Mesendoderm (in vitro differentiated cells): ENCODE measurements around the gene FGF7.
A peak's percentile ranks its signal among the peaks of the same experiment; 100 is the strongest.

Source experiments
- DNase-seq: peaks from one replicate; pipeline ENCODE4 v3.0.0; 2013
- H2AK5ac ChIP-seq: 2 replicates; pipeline ENCODE4 v1.6.1; 2013; ENCODE audit warnings: low read length, inconsistent platforms
- H2BK120ac ChIP-seq: 2 replicates; pipeline ENCODE4 v1.6.1; 2013; ENCODE audit warnings: low read depth, mild to moderate bottlenecking, low read length, moderate library complexity, mixed read lengths
- H2BK15ac ChIP-seq: replicated peaks from 2 replicates; pipeline ENCODE4 v1.6.1; 2013; ENCODE audit warnings: low read depth, mild to moderate bottlenecking, moderate library complexity
- H2BK5ac ChIP-seq: 2 replicates; pipeline ENCODE4 v1.6.1; 2013; ENCODE audit warnings: low read length, inconsistent platforms
- H3K18ac ChIP-seq: 2 replicates; pipeline ENCODE4 v1.6.1; 2013; ENCODE audit warnings: mild to moderate bottlenecking, low read length, mixed read lengths
- H3K23ac ChIP-seq: one replicate; pipeline ENCODE4 v1.6.1; 2013; ENCODE audit warnings: low read length
- H3K27ac ChIP-seq: 2 replicates; pipeline ENCODE4 v1.5.1; 2013; ENCODE audit warnings: low read depth, mild to moderate bottlenecking, inconsistent platforms, low read length, moderate library complexity
- H3K27me3 ChIP-seq: 2 replicates; pipeline ENCODE4 v1.6.1; 2013; ENCODE audit warnings: low read length, control low read depth, mild to moderate bottlenecking, inconsistent platforms; ENCODE audit not compliant: insufficient read depth, poor library complexity
- H3K36me3 ChIP-seq: 2 replicates; pipeline ENCODE4 v1.6.1; 2013; ENCODE audit warnings: low read length, inconsistent platforms; ENCODE audit not compliant: control insufficient read depth, insufficient read depth
- H3K4ac ChIP-seq: one replicate; pipeline ENCODE4 v1.6.1; 2013; ENCODE audit warnings: low read depth, mild to moderate bottlenecking, low read length, moderate library complexity
- H3K4me1 ChIP-seq: 2 replicates; pipeline ENCODE4 v1.6.1; 2013; ENCODE audit warnings: low read depth, low read length, inconsistent platforms; ENCODE audit not compliant: control insufficient read depth
- H3K4me2 ChIP-seq: 2 replicates; pipeline ENCODE4 v1.6.1; 2013; ENCODE audit warnings: low read length
- H3K4me3 ChIP-seq: 2 replicates; pipeline ENCODE4 v1.5.1; 2013; ENCODE audit warnings: mild to moderate bottlenecking, low read length
- H3K56ac ChIP-seq: one replicate; pipeline ENCODE4 v1.6.1; 2013; ENCODE audit warnings: low read length
- H3K79me1 ChIP-seq: 2 replicates; pipeline ENCODE4 v1.6.1; 2013; ENCODE audit warnings: low read length, inconsistent platforms
- H3K79me2 ChIP-seq: 2 replicates; pipeline ENCODE4 v1.6.1; 2013; ENCODE audit warnings: mild to moderate bottlenecking, low read length; ENCODE audit not compliant: control insufficient read depth, insufficient read depth
- H3K9ac ChIP-seq: 2 replicates; pipeline ENCODE4 v1.6.1; 2013; ENCODE audit warnings: low read length, inconsistent platforms
- H4K5ac ChIP-seq: one replicate; pipeline ENCODE4 v1.6.1; 2013; ENCODE audit warnings: low read length
- H4K8ac ChIP-seq: one replicate; pipeline ENCODE4 v1.6.1; 2013; ENCODE audit warnings: low read depth, mild to moderate bottlenecking, control low read depth, low read length, moderate library complexity
- WGBS: extraction: QIAGEN DNeasy Blood & Tissue Kit; methylation state at CpG from one replicate; pipeline ENCODE4 v1.1.7; 2013; ENCODE audit warnings: low lambda C conversion rate, missing lambda C conversion rate; ENCODE audit not compliant: insufficient coverage; ENCODE audit errors: extremely low coverage; 5-methylcytosine and 5-hydroxymethylcytosine counted together

FGF7 gene

GRCh38 chr15:49430046-49430445, 7.0 kb downstream of the FGF7 start:
- H4K5ac ChIP-seq, result no peak overlapping the region
- H2AK5ac ChIP-seq, result no peak overlapping the region
- H3K4me2 ChIP-seq, result no peak overlapping the region
- no peak overlapping the region for H3K4ac ChIP-seq
- no peak overlapping the region for H2BK120ac ChIP-seq
- no peak overlapping the region for H2BK15ac ChIP-seq
- no peaks in the 10 kb centered on the region for H3K36me3 ChIP-seq
- H3K79me2 ChIP-seq, result no peaks in the 10 kb centered on the region
- H3K27ac ChIP-seq, result no peak overlapping the region
- no peak overlapping the region for H2BK5ac ChIP-seq
- no peak overlapping the region for H4K8ac ChIP-seq
- H3K4me1 ChIP-seq, result no peaks in the 10 kb centered on the region
- H3K4me3 ChIP-seq, result no peak overlapping the region
- no CpG with 5 or more reads among the region's 1 CpG for WGBS
- H3K79me1 ChIP-seq, result no peaks in the 10 kb centered on the region
- H3K23ac ChIP-seq, result no peak overlapping the region
- H3K18ac ChIP-seq, result no peak overlapping the region
- H3K27me3 ChIP-seq, result no peaks in the 10 kb centered on the region
- no peak for DNase-seq
- H3K9ac ChIP-seq, result no peak overlapping the region
- H3K56ac ChIP-seq, result no peak overlapping the region

DNA sequence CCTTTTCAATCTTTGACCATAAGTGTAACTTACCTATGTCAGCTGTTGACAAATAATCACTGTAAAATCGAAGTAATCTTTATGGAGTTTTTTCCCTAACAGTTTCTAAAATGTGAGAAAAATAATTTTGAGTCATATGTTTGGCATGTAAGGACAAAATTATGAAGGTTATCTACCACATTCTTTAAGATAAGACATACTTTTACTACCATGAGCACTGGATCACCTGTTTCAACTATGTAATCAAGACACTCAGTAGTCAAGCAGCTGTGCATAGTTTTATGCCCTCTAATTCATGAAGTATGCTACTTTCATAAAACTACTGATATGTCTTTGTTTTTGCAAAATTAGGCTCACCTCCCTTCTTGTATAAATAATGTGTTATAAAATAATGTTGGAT, 12.1 kb downstream of the FGF7 start:
- no peaks in the 10 kb centered on the region for H3K36me3 ChIP-seq

GRCh38 chr15:49436751-49437150, 13.7 kb downstream of the FGF7 start:
- no peak overlapping the region for H4K5ac ChIP-seq
- H3K4ac ChIP-seq, result no peak overlapping the region
- H4K8ac ChIP-seq, result no peak overlapping the region
- H2BK120ac ChIP-seq, result no peak overlapping the region
- H3K4me3 ChIP-seq, result no peak overlapping the region
- no peak for DNase-seq
- no peaks in the 10 kb centered on the region for H3K79me1 ChIP-seq
- no peaks in the 10 kb centered on the region for H3K79me2 ChIP-seq
- H2BK5ac ChIP-seq, result no peak overlapping the region
- no peaks in the 10 kb centered on the region for H3K27me3 ChIP-seq
- no peaks in the 10 kb centered on the region for H3K4me1 ChIP-seq
- H2BK15ac ChIP-seq, result no peak overlapping the region
- H3K9ac ChIP-seq, result no peak overlapping the region
- no CpG with 5 or more reads among the region's 2 CpGs for WGBS
- H3K27ac ChIP-seq, result no peak overlapping the region
- H3K18ac ChIP-seq, result no peak overlapping the region
- H3K36me3 ChIP-seq, result no peaks in the 10 kb centered on the region
- no peak overlapping the region for H3K56ac ChIP-seq
- no peak overlapping the region for H3K4me2 ChIP-seq
- H2AK5ac ChIP-seq, result no peak overlapping the region
- H3K23ac ChIP-seq, result no peak overlapping the region

More for the DNA sequence above, 12.1 kb downstream of the FGF7 start:
- H4K8ac ChIP-seq, result no peak overlapping the region
- H3K4me3 ChIP-seq, result no peak overlapping the region
- no peak overlapping the region for H2BK15ac ChIP-seq
- H3K23ac ChIP-seq, result no peak overlapping the region
- no peaks in the 10 kb centered on the region for H3K27me3 ChIP-seq
- H2AK5ac ChIP-seq, result no peak overlapping the region
- H3K4me2 ChIP-seq, result no peak overlapping the region
- H2BK120ac ChIP-seq, result no peak overlapping the region
- H3K79me1 ChIP-seq, result no peaks in the 10 kb centered on the region
- no peak overlapping the region for H3K9ac ChIP-seq
- no peak overlapping the region for H3K27ac ChIP-seq
- H3K18ac ChIP-seq, result no peak overlapping the region
- H3K4me1 ChIP-seq, result no peaks in the 10 kb centered on the region
- H3K4ac ChIP-seq, result no peak overlapping the region
- DNase-seq, result no peak
- no peak overlapping the region for H2BK5ac ChIP-seq
- WGBS, result no CpG with 5 or more reads among the region's 1 CpG
- no peak overlapping the region for H4K5ac ChIP-seq
- no peak overlapping the region for H3K56ac ChIP-seq
- H3K79me2 ChIP-seq, result no peaks in the 10 kb centered on the region

DNA sequence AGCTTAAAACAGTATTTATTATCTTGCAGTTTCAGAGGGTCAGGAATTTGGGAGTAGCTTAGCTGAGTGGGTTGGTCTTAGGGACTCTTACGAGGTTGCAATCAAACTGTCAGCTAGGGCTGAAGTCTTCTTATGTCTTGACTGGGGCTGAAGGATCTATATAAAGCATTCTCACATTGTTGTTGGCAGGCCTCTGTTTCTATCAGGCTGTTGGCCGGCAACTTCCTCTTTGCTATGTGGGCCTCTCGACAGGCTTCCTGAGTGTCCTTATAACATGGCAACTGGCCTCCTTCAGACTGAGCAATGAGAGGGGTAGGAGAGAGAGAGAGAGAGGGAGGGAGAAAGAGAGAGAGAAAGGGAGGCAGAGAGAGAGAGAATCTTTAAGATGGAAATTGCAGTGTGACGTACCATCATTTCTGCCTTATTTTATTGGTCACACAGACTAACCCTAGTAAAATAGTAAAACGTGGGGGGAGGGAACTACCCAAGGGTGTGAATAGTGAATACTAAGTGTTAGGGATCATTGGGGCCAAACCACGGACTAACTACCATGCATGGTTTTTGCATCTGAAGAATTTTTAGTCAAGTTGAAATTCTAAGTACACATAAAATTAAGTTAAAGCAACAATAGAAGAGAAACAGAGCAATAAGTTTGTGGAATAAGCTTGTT, 16.1 kb downstream of the FGF7 start:
- Histone ChIP-seq H4K5ac (peak overlapping the region; percentile 50), H3K9ac (no peak overlapping the region), H3K4ac (no peak overlapping the region), H3K27ac (no peak overlapping the region), H3K36me3 (no peaks in the 10 kb centered on the region), H3K79me2 (no peaks in the 10 kb centered on the region), H3K27me3 (no peaks in the 10 kb centered on the region), H3K56ac (no peak overlapping the region), H3K4me1 (no peaks in the 10 kb centered on the region), H2AK5ac (no peak overlapping the region), H2BK5ac (no peak overlapping the region), H3K4me3 (no peak overlapping the region), H4K8ac (no peak overlapping the region), H2BK15ac (no peak overlapping the region), H3K18ac (no peak overlapping the region), H2BK120ac (no peak overlapping the region), H3K23ac (no peak overlapping the region), H3K4me2 (no peak overlapping the region), H3K79me1 (no peaks in the 10 kb centered on the region)
- no CpG with 5 or more reads among the region's 6 CpGs for WGBS
- DNase-seq, result peak; percentile 37

- Histone ChIP-seq H2AK5ac (no peak overlapping the region), H3K18ac (no peak overlapping the region), H2BK120ac (no peak overlapping the region), H3K79me1 (no peaks in the 10 kb centered on the region), H4K8ac (no peak overlapping the region), H3K27ac (no peak overlapping the region), H3K23ac (no peak overlapping the region), H3K4ac (no peak overlapping the region), H3K4me2 (no peak overlapping the region), H2BK5ac (no peak overlapping the region), H2BK15ac (no peak overlapping the region), H3K27me3 (no peaks in the 10 kb centered on the region), H3K4me1 (no peaks in the 10 kb centered on the region), H3K56ac (no peak overlapping the region), H3K9ac (no peak overlapping the region), H4K5ac (no peak overlapping the region), H3K36me3 (no peaks in the 10 kb centered on the region), H3K79me2 (no peaks in the 10 kb centered on the region), H3K4me3 (no peak overlapping the region)
- no CpG with 5 or more reads among the region's 5 CpGs for WGBS
- no peak for DNase-seq
These were observed 16.8 kb downstream of the FGF7 start for GRCh38 chr15:49439678-49440395.

DNA sequence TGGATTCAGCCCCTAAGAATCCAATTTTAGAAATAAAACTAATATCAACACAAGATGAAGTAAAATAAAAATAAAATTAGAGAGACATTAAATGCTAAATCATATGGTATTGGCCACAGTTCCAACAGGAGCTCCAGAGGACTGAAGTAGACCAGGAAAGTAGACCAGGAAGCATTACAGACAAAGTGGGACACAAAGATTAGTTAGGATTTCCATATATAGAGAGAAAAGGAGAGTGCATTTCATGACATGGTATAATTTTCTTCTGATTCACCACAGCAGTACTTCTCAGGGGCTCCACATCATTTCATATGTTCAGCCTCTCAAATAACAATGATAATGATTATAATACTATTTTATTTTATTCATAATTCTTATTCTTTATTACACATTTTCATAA, 18.3 kb downstream of the FGF7 start:
- Histone ChIP-seq H3K27me3 (no peaks in the 10 kb centered on the region), H3K56ac (no peak overlapping the region), H2BK120ac (no peak overlapping the region), H4K5ac (no peak overlapping the region), H4K8ac (no peak overlapping the region), H3K23ac (no peak overlapping the region), H3K27ac (no peak overlapping the region), H3K4me3 (no peak overlapping the region), H3K9ac (no peak overlapping the region), H3K18ac (no peak overlapping the region), H3K36me3 (no peaks in the 10 kb centered on the region), H3K4ac (no peak overlapping the region), H3K79me2 (no peaks in the 10 kb centered on the region), H3K4me2 (no peak overlapping the region), H3K4me1 (no peaks in the 10 kb centered on the region), H3K79me1 (no peaks in the 10 kb centered on the region), H2BK5ac (no peak overlapping the region), H2AK5ac (no peak overlapping the region), H2BK15ac (no peak overlapping the region)
- DNase-seq, result no peak
